Embryonic facial prominence (tissue), 1 donor: ENCODE results near the gene KCNH5.

Experiments used
- DNase-seq: peaks from one replicate; pipeline ENCODE4 v3.0.0-alpha.2; 2016; ENCODE audit errors: extremely low spot score

The KCNH5 gene, protein sequence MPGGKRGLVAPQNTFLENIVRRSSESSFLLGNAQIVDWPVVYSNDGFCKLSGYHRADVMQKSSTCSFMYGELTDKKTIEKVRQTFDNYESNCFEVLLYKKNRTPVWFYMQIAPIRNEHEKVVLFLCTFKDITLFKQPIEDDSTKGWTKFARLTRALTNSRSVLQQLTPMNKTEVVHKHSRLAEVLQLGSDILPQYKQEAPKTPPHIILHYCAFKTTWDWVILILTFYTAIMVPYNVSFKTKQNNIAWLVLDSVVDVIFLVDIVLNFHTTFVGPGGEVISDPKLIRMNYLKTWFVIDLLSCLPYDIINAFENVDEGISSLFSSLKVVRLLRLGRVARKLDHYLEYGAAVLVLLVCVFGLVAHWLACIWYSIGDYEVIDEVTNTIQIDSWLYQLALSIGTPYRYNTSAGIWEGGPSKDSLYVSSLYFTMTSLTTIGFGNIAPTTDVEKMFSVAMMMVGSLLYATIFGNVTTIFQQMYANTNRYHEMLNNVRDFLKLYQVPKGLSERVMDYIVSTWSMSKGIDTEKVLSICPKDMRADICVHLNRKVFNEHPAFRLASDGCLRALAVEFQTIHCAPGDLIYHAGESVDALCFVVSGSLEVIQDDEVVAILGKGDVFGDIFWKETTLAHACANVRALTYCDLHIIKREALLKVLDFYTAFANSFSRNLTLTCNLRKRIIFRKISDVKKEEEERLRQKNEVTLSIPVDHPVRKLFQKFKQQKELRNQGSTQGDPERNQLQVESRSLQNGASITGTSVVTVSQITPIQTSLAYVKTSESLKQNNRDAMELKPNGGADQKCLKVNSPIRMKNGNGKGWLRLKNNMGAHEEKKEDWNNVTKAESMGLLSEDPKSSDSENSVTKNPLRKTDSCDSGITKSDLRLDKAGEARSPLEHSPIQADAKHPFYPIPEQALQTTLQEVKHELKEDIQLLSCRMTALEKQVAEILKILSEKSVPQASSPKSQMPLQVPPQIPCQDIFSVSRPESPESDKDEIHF

DNA sequence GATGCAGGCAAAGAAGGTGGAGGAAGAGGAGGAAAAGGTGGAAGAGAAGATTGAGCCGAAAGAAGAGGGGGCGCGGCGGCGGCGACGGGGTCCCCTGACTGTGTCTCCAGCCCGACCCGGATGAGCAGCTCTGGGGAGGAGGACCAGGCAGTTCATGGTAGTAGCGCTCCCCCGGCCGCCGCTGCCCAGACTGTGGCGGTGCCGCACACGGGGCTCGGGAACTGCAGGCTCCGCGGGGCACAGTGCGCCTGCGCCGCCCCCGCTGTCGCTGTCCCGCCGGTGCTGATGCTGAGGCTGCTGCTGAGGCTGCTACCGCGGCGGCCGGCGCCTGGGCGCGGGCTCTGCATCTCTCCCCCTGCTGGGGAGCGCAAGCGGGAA is at the start of gene KCNH5:
TSS of gene KCNH5 (minus strand) at position 225 of the 378 bp plus-strand sequence. CDS start 272 bp downstream, outside the sequence.
- DNase-seq, result no peak

DNA sequence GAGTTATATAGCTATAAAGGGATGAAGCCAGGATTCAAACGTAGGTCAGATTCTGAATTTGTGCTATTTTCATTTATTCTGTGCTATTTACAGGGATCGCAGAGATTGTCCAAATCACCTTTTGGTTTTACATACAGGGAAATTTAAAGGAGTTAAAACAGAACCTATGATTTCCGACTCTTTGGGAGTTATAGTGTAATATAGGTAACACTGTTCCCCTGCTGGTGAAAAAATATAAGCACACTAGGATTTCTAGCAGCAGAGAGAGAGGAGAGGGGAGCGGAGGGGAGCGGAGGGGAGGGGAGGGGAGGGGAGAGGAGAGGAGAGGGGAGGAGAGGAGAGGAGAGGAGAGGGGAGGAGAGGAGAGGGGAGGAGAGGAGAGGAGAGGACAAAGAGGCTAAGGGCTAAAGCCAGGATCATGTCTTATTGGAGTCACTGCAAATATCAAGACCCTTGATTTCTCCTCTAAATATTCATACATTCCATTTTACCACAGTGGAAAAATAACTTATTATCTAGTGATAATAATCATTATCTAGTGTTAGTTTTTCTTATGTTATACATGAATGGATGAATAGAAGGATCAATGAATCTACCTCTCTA is 46.2 kb upstream of the KCNH5 start:
- no peak for DNase-seq

DNA sequence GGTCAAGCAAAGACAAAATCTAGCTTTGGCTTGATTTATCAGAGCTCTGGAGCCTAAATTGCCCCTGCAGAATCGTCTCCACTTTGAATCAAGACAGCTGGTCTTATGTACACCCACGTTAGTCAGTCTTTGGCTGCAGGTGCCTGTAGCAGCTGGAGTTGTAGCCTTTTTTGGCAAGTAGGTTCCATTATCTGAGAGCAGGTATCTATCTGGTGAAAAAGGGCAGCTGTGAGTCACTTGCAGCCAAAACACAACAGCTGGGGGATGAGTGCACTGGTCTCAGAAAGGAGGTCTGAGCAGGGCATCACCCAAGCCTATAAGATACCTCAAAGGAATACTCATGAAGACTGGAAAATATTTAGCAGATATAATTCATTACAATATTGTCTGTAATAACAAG is 43.6 kb upstream of the KCNH5 start:
- DNase-seq, result no peak

DNA sequence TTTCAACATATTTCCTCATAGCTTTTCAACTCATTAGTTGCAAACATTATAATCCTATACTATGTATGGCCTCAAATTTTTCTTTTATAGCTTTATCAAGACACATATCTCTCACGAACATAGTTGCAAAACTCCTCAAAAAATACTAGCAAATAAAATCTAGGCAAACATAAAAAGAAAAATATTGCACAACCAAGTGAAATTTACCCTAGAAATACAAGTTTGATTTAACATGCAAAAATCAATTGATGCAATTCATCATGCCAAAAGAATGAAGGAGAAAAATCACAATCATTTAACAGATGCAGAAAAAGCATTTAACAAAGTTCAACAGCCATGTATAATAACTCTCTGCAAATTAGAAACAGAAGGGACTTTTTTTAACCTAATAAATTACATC is 33.3 kb upstream of the KCNH5 start:
- DNase-seq, result no peak

DNA sequence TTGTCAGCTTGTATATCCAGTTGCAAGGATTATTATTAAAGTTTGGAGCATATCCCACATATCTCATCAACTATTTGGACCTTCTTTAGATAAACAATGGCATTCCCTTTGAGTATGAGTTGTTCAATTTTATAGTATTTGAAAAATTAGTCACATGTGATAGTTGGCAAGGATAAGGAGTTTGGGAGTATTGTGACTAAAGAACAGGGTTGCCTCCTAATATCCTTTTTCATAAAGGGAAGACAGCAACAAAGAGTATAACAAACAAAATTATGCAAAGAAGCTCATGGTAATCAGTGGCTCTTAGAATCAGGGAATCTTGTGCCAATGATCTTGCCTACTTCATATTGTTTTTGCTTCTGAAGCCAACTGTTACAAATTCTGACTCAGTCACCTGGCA is 31.2 kb upstream of the KCNH5 start:
- no peak for DNase-seq

DNA sequence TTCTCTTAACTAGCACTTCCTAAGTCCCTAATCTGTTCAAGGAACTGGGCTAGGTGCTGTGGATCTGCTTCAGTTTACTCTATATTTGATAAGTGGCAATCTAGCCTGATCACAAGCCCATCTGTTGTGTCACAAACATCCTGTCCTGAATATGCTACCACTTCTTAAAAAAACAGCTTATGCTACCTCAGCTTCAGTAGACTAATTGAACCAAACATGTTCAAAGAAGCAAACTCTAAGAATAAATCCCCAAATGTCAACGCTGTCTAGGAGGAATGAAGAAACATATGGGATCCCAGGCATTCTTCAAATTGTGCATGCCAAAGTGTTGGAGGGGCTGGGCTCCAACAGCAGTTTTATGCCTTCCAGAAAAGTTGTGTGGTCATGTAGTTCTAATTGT is 10.4 kb upstream of the KCNH5 start:
- no peak for DNase-seq

DNA sequence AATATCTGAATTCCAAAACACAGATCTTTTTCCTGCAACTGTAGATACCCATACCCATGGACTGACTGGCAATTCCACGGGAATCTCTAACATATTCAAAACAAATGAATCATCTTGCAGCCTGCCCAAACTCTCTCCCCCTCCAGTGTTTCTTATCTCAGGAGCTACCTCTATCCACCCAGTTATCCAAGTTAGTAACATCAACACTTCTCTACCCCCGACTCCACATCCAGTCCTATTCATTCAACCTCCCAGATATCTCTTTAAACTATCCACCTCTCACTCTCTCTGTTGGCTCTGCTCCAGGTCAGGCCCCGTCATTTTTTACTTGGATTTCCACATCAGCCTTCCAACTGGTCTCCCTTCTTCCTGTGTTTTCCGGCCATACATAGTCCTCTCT is 6.7 kb upstream of the KCNH5 start:
- no peak for DNase-seq

DNA sequence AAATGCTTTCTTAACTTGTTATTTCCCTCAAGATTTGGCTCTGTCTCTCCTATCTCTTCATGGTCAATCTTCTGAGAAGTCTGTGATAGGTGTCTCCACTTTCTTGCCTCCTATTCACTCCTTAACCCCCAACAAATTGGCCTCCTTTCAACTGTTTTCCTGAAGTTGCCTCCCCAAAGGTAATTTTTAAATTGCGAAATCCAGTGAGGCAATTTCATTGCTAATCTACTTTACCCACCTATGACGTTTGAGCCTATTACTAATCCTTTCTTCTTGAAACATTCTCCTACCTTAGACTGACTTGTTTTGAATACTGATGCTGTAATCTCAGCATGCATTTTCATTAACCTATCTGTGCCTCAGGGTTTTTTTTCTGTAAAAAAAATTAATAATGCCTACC is 6.0 kb upstream of the KCNH5 start:
- DNase-seq, result no peak

DNA sequence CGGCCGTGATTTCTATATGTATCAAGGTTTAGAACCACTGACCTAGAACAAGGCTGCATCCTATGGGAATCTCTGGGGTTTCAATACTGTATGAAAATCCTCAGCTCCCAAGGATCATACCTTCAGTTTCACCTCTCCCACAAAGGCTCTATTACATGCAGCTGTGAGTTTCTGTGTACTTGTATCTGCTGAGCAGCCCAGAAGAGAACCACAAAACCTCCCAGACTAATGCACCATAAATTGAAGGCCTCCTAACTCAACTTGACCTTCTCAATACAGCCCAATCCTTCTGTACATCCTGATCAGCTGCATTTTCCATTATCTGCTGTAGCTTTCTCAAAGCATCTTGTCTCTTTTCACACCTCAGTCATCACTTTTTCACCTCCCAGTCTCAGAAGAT is 5.4 kb upstream of the KCNH5 start:
- no peak for DNase-seq

DNA sequence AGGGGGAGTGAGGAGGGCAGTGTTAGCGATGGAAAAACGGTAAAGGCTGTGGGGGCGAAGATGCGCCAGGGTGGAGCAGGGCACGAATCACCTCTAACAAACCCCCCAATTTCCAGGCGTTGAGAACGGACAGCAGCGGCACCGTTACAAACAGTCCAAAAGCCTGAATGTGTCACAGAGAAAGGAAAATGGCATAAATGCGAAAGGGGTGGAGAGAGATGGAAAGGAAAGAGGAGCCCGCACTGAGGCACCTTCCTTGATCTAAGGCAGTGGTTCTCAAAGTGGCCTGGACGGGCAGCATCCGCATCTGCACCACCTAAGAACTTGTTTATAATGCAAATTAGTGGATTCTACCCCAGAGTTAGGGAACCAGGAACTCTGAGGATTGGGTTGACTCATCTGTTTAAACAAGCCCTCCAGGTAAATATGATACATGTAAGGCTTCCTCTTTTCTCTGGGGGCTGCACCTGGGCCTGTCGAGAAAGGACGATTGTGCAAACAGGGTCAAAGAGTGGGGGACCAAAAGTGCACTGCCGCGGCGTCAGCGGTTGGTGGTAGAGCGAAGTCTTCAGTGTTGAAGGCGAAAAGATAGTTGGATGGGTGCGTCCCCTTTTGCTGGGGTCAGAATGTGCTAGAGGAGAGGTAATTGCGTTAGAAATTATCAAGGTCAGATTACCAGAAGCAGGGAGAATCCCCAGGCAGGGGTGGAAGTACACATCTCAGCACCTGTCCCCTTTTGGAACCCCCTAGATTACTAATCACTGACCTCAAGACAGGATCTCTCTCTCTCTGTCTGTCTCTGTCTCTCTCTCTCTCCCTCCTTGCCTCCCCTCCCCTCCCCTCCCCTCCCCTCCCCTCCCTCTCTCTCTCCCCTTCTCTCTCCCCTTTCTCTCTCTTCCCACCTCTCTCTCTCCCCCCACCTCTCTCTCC is 1.3 kb upstream of the KCNH5 start:
- no peak for DNase-seq

DNA sequence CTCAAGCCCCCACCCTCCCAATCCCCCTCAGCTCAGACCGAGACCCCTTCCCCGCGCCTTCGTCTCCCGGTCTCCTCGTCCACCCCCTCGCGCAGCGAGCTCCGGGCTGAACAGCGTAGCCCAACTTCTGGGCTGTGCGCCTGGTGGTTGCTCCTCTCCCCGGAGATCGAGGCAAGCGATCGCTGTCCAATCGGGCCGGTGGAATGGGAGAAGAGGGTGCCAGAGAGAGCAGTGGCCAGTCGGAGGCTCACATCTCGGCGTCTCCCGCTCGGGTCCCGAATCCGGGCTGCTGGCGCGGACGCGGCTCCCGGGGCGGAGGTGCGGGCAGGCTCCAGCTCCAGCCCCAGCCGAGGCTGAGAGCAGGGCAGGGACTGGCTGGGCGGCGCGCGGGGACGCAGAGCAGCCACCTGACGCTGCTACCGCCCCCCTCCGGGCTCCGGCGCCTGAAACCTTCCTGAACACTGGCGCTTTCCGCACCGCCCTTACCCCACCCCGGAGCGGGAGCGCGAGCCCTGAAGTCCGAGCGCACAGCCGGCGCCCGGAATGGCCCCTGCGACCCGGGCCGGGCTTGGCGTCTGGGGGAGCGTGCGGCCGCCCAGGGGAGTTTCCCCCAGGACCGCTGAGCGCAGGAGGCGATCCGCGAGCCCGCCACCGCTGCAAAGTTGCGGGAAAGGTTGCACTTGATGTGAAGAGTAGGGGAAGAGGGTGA is 508 bp upstream of the KCNH5 start:
- no peak for DNase-seq

DNA sequence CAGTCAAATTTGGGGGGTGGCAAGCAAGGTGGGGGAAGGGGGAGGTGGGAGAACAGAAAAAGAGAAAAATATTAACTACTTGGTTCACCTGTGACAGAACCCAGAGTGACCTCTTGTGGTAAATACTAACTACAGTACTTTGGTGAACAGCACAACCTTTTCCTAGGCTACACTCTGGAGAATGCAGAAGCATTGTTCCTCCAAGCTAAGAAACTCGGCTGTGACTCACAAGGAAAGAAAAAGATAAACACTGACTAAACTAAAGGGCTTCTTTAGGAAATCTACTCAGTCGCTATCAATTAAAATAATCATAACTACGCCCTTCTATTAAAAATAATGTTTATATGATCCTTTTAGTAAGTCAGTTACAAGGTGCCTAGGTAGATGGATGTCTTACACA is 5.4 kb downstream of the KCNH5 start:
- DNase-seq, result peak; percentile 18

DNA sequence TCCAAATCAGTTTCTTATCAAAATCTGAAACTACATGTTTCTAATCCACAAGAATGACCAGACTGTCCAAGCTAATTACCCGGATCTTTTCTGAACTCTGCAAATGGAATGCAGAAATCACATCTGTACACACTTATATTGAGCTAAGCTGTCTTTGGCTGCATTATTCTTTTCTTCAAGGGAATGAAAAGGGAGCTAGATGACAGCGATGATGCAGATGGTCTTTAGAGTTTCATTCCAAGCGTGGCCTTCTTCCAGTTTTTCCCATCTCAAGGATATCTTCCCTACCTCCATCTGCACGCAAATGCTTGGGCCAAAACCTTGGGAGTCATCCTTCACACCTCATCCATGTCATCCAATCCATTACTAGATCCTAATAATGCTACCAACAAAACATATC is 12.6 kb downstream of the KCNH5 start:
- no peak for DNase-seq

DNA sequence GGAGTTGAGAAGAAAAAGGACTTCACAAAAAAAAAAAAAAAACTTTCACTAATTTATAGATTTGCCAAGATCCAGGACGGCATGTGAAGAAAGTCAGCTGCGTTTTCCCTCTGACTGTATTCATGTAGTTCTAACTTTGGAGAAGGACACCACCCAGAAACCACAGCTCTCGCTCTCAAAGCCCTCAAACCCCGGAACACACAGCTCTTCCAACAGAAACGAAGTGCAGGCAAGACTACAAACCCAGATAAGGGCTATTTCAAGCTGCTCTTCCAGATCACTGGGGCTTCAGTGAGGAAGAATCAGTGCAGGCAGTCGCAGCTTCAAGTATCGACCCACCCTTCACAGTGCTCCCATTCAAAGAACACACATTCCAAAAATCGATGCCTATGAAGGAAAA is 13.2 kb downstream of the KCNH5 start:
- DNase-seq, result no peak

DNA sequence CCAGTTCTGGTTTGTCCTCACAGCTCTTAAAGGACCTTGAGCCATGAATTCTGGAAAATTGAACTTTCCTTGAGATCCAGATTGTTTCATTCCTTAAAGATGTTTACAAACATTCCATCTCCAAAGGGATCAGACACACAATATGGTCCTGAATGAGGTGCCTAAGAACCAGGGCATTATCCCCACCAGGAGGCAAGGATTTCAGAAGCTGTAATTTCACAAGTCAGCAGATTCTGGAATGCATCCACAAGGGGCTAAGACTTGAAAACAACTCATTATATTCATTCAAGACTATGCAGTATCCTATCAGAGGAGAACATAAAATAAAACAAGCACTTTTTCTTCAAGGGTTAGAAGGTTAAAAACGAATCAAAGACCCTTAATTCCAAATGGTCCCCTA is 15.1 kb downstream of the KCNH5 start:
- no peak for DNase-seq

DNA sequence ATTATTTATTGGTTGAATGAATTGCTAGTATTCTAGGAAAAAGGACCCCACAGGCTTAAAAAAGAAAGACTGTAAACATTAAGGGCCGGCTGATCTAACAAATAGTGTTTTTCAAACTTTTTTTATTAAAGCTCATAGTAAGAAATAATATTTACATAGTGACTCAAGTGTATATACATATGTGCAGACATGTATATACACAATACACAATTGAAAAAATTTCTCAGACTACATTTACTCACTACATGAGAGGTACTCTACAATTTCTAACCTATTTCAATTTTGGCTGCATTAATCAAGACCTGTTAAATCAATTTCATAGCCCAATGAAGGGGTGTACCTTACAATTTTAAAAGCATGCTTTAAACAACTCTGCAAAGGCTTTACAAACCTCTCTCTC is 17.5 kb downstream of the KCNH5 start:
- DNase-seq, result no peak

DNA sequence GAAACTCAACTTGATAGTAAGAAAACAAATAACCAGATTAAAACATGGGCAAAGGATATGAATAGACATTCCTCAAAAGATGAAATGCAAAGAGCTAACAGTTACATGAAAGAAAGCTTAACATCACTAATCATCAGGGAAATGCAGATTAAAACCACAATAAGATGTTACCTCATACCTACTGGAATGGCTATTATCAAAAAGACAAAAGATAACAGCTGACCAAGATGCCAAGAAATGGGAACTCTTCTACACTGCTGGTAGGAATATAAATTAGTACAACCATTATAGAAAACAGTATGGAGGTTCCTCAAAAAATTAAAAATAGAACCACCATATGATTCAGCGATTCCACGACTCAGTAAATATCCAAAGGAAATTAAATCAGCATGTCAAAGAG is 18.8 kb downstream of the KCNH5 start:
- DNase-seq, result no peak

DNA sequence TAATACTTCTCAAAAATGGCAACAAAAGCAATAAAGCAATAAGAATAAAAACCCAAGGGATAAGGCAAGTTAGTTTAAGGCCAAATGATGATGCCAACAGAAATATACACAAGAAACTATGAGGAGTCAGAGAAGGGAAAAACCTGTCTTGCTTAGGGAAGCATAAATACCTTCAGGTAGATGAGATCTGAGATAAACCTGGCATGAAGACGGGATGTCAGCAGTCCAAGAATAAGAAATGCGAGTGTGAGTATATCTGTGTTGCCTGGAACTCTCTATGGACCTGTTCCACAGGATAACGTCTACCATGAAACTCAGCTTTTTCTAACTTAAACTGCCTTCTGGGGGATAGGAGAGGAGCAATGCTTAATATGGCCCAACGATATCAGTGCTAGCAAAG is 30.6 kb downstream of the KCNH5 start:
- DNase-seq, result no peak

DNA sequence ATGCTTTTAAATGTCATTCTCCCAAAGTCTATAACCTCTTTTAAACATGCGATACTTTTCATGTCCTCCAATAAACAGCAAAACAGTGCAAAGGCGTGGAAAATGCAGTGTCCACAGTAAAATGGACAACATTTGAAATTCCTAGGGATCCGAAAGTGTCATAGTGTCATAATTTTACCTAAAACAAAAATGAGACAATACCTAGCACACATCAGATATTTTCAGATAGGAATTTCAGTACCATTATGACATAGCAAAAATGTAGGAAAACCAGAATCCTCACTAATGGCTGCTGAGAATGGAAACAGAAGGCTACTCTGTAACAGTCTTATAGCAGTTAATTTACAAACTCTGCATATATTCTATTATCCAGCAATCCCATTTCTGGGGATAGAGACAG is 33.1 kb downstream of the KCNH5 start:
- no peak for DNase-seq

DNA sequence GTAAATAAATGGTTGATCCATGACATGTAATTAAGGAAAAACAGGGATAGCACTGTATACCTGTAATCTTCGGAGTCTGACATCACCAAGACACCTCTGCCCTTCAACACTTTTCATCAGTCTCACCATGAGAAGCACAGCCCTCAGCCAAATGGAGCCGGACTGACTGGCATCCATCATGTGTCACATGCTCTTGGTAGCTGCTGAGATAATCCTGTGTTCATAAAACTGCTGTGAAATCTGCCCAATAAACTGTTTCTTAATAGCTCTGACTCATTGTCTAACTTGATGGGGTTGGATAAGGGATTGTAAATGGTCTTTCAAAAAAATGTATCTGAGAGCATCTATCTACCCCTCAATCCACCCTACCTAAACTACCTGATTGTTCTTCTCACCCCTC is 33.6 kb downstream of the KCNH5 start:
- no peak for DNase-seq

DNA sequence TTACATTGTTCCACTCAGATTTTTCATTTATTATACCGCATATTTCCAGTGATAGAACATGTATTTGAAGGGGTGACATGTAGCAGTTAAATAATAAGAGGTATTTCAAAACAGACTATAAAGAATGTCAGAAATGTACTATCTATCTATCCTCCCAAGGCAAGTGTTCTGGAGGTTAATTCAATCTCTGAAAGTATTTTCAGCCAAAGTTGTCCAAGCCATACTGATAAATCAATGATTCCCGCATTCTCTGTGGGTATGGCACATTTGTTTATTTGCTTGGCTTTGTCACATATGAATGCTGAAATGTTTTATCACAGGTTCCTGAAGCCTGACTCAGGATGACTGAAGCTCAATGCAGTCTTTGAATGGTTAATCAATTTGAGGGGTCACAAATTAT is 35.8 kb downstream of the KCNH5 start:
- no peak for DNase-seq
